Ovary (tissue), 9 donors: ENCODE data around the gene STAMBP. TPM values are rescaled to one million over a fixed set of nuclear protein-coding genes. Genes with fewer than 3 reads are reported as not detected.

Source experiments
- DNase-seq, 5 donors: peaks; one replicate each; pipeline ENCODE4 v3.0.0-alpha.2; 2019 to 2020
- H3K27ac ChIP-seq, 2 donors: fragments of 200-600 bp; one replicate each; pipeline versions ENCODE4 v1.5.1 to v1.8.0; 2019 to 2022
- H3K27me3 ChIP-seq: fragments of 200-600 bp; one replicate; pipeline ENCODE4 v1.8.0; 2022
- H3K36me3 ChIP-seq: fragments of 200-600 bp; sonication (generic); one replicate; pipeline ENCODE4 v1.5.1; 2019
- H3K4me1 ChIP-seq: one replicate; pipeline ENCODE4 v1.8.1; 2013; ENCODE audit warnings: mild to moderate bottlenecking, moderate library complexity; ENCODE audit not compliant: insufficient read depth
- H3K4me3 ChIP-seq: fragments of 200-600 bp; sonication (generic); one replicate; pipeline ENCODE4 v1.5.1; 2017
- H3K9me3 ChIP-seq, 2 donors: fragments of 200-600 bp in 1 of 2; sonication (generic) in 1 of 2; one replicate each; pipeline versions ENCODE4 v1.5.1 to v1.8.1; 2013 to 2019; ENCODE audit warnings: mild to moderate bottlenecking in 1 of 2, moderate library complexity in 1 of 2
- CTCF ChIP-seq, 3 donors: fragments of 450-650 bp in 2 of 3; fragments of 200-600 bp in 1 of 3; IDR thresholded peaks; one replicate each; pipeline versions ENCODE4 v1.5.1 to v1.8.0; 2016 to 2022; ENCODE audit warnings: antibody characterized with exemption in 3 of 3, mild to moderate bottlenecking in 1 of 3
- EP300 ChIP-seq: sonication (generic); formaldehyde crosslinking; IDR thresholded peaks from one replicate; pipeline ENCODE4 v1.6.1; 2017; ENCODE audit warnings: antibody characterized with exemption
- POLR2A ChIP-seq: fragments of 450-650 bp; IDR thresholded peaks from one replicate; pipeline ENCODE4 v1.6.1; 2017; ENCODE audit warnings: antibody characterized with exemption, mild to moderate bottlenecking, moderate library complexity
- WGBS, 3 donors: extraction: QIAGEN DNeasy Blood & Tissue Kit in 1 of 3; methylation state at CpG; one replicate each; pipeline versions ENCODE4 v1.1.5 to v1.1.7; 2013 to 2017; 5-methylcytosine and 5-hydroxymethylcytosine counted together
- intact Hi-C, 4 donors: fragments of 100-400 bp; cut with DNase I; formaldehyde crosslinking; loops; one replicate each; pipeline versions ENCODE4 v1.11.0 to v1.15.1; 2022 to 2023
- polyA plus RNA-seq, 2 donors: library from polyadenylated mRNA; stranded (reverse); fragments of 200-250 nt in 1 of 2; fragments of 350-450 nt in 1 of 2; fragmentation: Illumina TruSeq in 1 of 2; extraction: RNeasy Lipid Tissue Mini Kit (QIAGEN cat#74804) in 1 of 2; gene quantifications; one replicate each; pipeline ENCODE4 v1.2.3, GENCODE V29; 2013 to 2014
- total RNA-seq, 7 donors: library from RNA; depleted of rRNA in 2 of 7; stranded (reverse); fragments of >200 nt in 2 of 7; fragmentation: NEBNext Ultra II Directional in 3 of 7; extraction: Animal tissue kit (Norgen Biotek cat#: 25700) in 3 of 7; gene quantifications; one replicate each; pipeline versions ENCODE4 v1.1.0 to v1.2.4, GENCODE V29; 2016 to 2023
- donor health status: DM: no; HTN: no; CAD: no; lungs with moderate emphysema.
- donor health status: DM: no; HTN: no; CAD: no.
- donor health status: Bipolar disorder and iron deficiency.
- donor health status: DM: yes; HTN: yes; CAD: no.
- donor health status: DM: no; HTN: no; CAD: no.
- donor health status: DM: yes; HTN: yes; CAD: no.

Gene STAMBP
- total and polyA plus RNA-seq, 9 donors: 17.0 to 67.9 (median 28.1) TPM

GRCh38 chr2:73827018-73827417, 1.7 kb upstream of the STAMBP start:
- intact Hi-C loops: loop anchor here in 2 of 4 donors (10.0 kb wide), 2 partner anchors 178 to 508 kb away; no protein-coding TSS in a partner anchor
- no peak for DNase-seq
- H3K4me3 ChIP-seq: no peak overlapping the region
- H3K27ac ChIP-seq: no peak overlapping the region
- 32 to 44% (median 39%) methylated on average over 2 of the region's 2 CpGs for WGBS, 3 donors
- TF ChIP-seq CTCF (IDR thresholded peaks at IDR 0.05) (no peak), EP300 (no peak), POLR2A (no peak)
- no peaks in the 10 kb centered on the region for H3K27me3 ChIP-seq
- no peaks in the 10 kb centered on the region for H3K9me3 ChIP-seq
- H3K36me3 ChIP-seq: no peaks in the 10 kb centered on the region
- H3K4me1 ChIP-seq: peaks cover 6% of the 10 kb centered on the region

- DNase-seq: no peak
- H3K27ac ChIP-seq: no peak overlapping the region
- H3K27me3 ChIP-seq: no peaks in the 10 kb centered on the region
- intact Hi-C loops: loop anchor here in 2 of 4 donors (10.0 kb wide), 2 partner anchors 177 to 507 kb away; no protein-coding TSS in a partner anchor
- H3K36me3 ChIP-seq: no peaks in the 10 kb centered on the region
- 74 to 79% (median 79%) methylated on average over 9 of the region's 9 CpGs for WGBS, 3 donors
- TF ChIP-seq POLR2A (no peak), CTCF (IDR thresholded peaks at IDR 0.05) (no peak), EP300 (no peak)
- H3K4me3 ChIP-seq: peak overlapping the region; percentile 83
- H3K9me3 ChIP-seq: no peaks in the 10 kb centered on the region
- H3K4me1 ChIP-seq: peaks cover 7% of the 10 kb centered on the region
Measured at GRCh38 chr2:73827660-73828388, 937 bp upstream of the STAMBP start.

GRCh38 chr2:73828389-73828817, 358 bp upstream of the STAMBP start:
- WGBS, 3 donors: 60 to 62% (median 62%) methylated on average over 4 of the region's 4 CpGs
- no peak for TF ChIP-seq POLR2A
- no peak for TF ChIP-seq EP300
- TF ChIP-seq CTCF (IDR thresholded peaks at IDR 0.05): no peak
- H3K27me3 ChIP-seq: no peaks in the 10 kb centered on the region
- peak overlapping the region; percentile 83 for H3K4me3 ChIP-seq
- DNase-seq: no peak
- no peaks in the 10 kb centered on the region for H3K9me3 ChIP-seq
- peaks cover 9% of the 10 kb centered on the region for H3K4me1 ChIP-seq
- peak overlapping the region in 1 of 2 donors; percentile 96 for H3K27ac ChIP-seq
- no peaks in the 10 kb centered on the region for H3K36me3 ChIP-seq
- intact Hi-C loops: loop anchor here in 2 of 4 donors (10.0 kb wide), 2 partner anchors 176 to 506 kb away; no protein-coding TSS in a partner anchor

GRCh38 chr2:73830871-73831401, 2.2 kb downstream of the STAMBP start:
- Histone ChIP-seq H3K27ac (no peak overlapping the region), H3K4me1 (peaks cover 9% of the 10 kb centered on the region), H3K27me3 (no peaks in the 10 kb centered on the region), H3K36me3 (no peaks in the 10 kb centered on the region), H3K4me3 (no peak overlapping the region), H3K9me3 (no peaks in the 10 kb centered on the region)
- DNase-seq: no peak
- no peak for TF ChIP-seq EP300
- TF ChIP-seq CTCF (IDR thresholded peaks at IDR 0.05): no peak
- no peak for TF ChIP-seq POLR2A
- 79 to 82% (median 80%) methylated on average over 11 of the region's 11 CpGs for WGBS, 3 donors
- intact Hi-C loops: loop anchor here in 1 of 4 donors (10.0 kb wide), 1 partner anchor 94 kb away; the partner anchor contains the start of gene DGUOK
